ENCODE measurements around the gene BCR. TPM values are rescaled to one million over a fixed set of nuclear protein-coding genes. Genes with fewer than 3 reads are reported as not detected.

Gene BCR
- total and polyA plus RNA-seq, 2 of the 13 experiments (the other 11 are each of a cell fraction or from before 2014, with no cell fraction given): 19.9 to 33.6 TPM

DNA sequence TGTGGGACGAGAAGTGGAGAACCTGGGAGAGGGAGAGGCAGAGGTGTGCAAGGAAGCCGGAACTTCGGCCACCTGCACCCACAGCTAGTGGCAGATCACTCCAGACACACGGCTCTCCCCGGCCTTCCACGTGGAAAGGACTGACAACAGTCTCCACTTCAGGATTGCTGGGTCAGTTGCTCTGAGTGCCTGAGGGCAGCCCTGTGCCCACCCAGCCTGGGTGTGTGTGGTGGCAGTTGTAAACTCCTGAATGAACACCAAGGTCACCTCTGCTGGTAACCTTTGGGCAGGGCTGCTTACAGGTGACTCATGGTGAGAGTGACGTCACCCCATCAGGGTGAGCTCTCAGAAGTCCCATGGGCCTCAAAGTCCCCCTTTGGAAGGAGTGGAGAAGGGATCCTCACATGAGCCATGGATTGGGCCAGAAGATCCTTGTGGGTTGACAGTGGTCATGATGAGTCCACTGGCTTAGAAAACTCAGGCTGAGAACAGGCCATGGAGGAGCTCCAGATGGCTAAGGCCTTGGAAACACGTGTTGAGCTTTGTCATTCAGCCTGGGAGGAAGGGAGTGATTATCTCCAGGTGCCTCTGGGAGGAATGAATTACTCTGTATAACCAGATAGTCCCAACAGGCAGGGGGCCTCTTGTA, 71.3 kb downstream of the BCR start:
- intact Hi-C loops (cut with micrococcal nuclease; ENCODE audit: unreplicated experiment) (loop anchor here (2.0 to 5.0 kb wide), 2 partner anchors 34 to 73 kb away; no protein-coding TSS in a partner anchor), in situ Hi-C loops (cut with HindIII; ENCODE audit: extremely low pct_ligation_motif_present, low pct_unique_long_range_greater_than_20kb) (no loop called here)
- 70% methylated on average over 6 of the region's 8 CpGs for WGBS (ENCODE audit: low lambda C conversion rate)
- ChIA-PET CTCF (ENCODE audit: low intra/inter-chr PET ratio, low total read pairs) (interaction anchor here (1.3 kb wide), 1 partner anchor 73 kb away, joined by 4 read pairs; no protein-coding TSS in a partner anchor), POLR2A (no interaction called here)
- DNase-seq (ENCODE audit: low spot score) (peak; percentile 61), ATAC-seq (peak; percentile 55), FAIRE-seq (peak; percentile 28)
- Histone ChIP-seq H3K36me3 (replicated peaks in 1 of 2; ENCODE audit: control insufficient read depth in 1 of 2, insufficient read depth in 2 of 2, low read length in 2 of 2) (peaks cover 11 to 36% of the 10 kb centered on the region in 2 experiments), H3K27me3 (ENCODE audit: control insufficient read depth in 1 of 2, insufficient read depth in 2 of 2, low read length in 2 of 2) (no peaks in the 10 kb centered on the region), H3K27ac (ENCODE audit: extremely low read length, insufficient read depth, low read length) (peak overlapping the region; percentile 45), H3K4me1 (ENCODE audit: insufficient read depth, low read length) (peaks cover 64% of the 10 kb centered on the region), H3K4me3 (replicated peaks in 1 of 3; ENCODE audit: insufficient read depth in 1 of 3, low read depth in 2 of 3, low read length in 3 of 3) (0 out of 6 replicates have a peak overlapping the region, but pooled peaks of 1 of the 3 experiments have one; percentile 17), H4K20me1 (ENCODE audit: insufficient read depth, low read length) (peaks cover 6% of the 10 kb centered on the region), H3K9ac (ENCODE audit: insufficient read depth, low read depth, low read length) (peak overlapping the region; percentile 24; the same call in 1 of the 2 replicates), H3K9me3 (ENCODE audit: low read length) (no peaks in the 10 kb centered on the region), H2AFZ (ENCODE audit: low read length) (no peak overlapping the region), H3K4me2 (ENCODE audit: low read depth, low read length) (peak overlapping the region; percentile 32; the same call in 1 of the 2 replicates), H3K79me2 (ENCODE audit: insufficient read depth, low read length) (peaks cover 51% of the 10 kb centered on the region)
- BruUV-seq (replicated peaks): no TSS peak
- no peak for TF ChIP-seq ZNF703 (CRISPR knock-in tag; IDR thresholded peaks at IDR 0.05; ENCODE audit: borderline replicate concordance)
- no peak for TF ChIP-seq MATR3 (CRISPR knock-in tag; IDR thresholded peaks at IDR 0.05)
- no peak for TF ChIP-seq KLF6 (CRISPR knock-in tag; IDR thresholded peaks at IDR 0.05)
- TF ChIP-seq ZNF510 (CRISPR knock-in tag; IDR thresholded peaks at IDR 0.05; ENCODE audit: low read depth): no peak
- TF ChIP-seq SAP130 (CRISPR knock-in tag; IDR thresholded peaks at IDR 0.05; ENCODE audit: low read depth): peak; percentile 40; the same call in 1 of the 2 replicates
- no peak for TF ChIP-seq FOXP1 (IDR thresholded peaks at IDR 0.05)
- no peak for TF ChIP-seq FOXP1 (CRISPR knock-in tag; IDR thresholded peaks at IDR 0.05)
- no peak for TF ChIP-seq ZNF274 (CRISPR knock-in tag; IDR thresholded peaks at IDR 0.05)
- peak; percentile 97 for TF ChIP-seq ESRRA (CRISPR knock-in tag; IDR thresholded peaks at IDR 0.05; ENCODE audit: low read depth)
- no peak for TF ChIP-seq MED13 (CRISPR knock-in tag; IDR thresholded peaks at IDR 0.05)
- TF ChIP-seq JUND (CRISPR knock-in tag; IDR thresholded peaks at IDR 0.05): peak; percentile 76
- no peak for TF ChIP-seq ZNF430 (CRISPR knock-in tag; IDR thresholded peaks at IDR 0.05)
- no peak for TF ChIP-seq U2AF2 (IDR thresholded peaks at IDR 0.05; ENCODE audit: low read depth, low read length)
- no peak for TF ChIP-seq HDAC6 (IDR thresholded peaks at IDR 0.05; ENCODE audit: low read depth, low read length)
- TF ChIP-seq ZNF234 (CRISPR knock-in tag; conservative IDR thresholded peaks at IDR 0.05): no peak
- TF ChIP-seq ZNF431 (CRISPR knock-in tag; IDR thresholded peaks at IDR 0.05; ENCODE audit: borderline replicate concordance, low read depth): 0 out of 2 replicates have a peak, but pooled peaks have one; percentile 37
- no peak; the same call in 1 of the 2 replicates for TF ChIP-seq ZNF607 (CRISPR knock-in tag; IDR thresholded peaks at IDR 0.05; ENCODE audit: borderline replicate concordance)
- TF ChIP-seq, protein P1, sequence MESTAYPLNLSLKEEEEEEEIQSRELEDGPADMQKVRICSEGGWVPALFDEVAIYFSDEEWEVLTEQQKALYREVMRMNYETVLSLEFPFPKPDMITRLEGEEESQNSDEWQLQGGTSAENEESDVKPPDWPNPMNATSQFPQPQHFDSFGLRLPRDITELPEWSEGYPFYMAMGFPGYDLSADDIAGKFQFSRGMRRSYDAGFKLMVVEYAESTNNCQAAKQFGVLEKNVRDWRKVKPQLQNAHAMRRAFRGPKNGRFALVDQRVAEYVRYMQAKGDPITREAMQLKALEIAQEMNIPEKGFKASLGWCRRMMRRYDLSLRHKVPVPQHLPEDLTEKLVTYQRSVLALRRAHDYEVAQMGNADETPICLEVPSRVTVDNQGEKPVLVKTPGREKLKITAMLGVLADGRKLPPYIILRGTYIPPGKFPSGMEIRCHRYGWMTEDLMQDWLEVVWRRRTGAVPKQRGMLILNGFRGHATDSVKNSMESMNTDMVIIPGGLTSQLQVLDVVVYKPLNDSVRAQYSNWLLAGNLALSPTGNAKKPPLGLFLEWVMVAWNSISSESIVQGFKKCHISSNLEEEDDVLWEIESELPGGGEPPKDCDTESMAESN (CRISPR knock-in tag; conservative IDR thresholded peaks at IDR 0.05): 0 out of 2 replicates have a peak, but pooled peaks have one; percentile 26
- TF ChIP-seq CREB1 (IDR thresholded peaks at IDR 0.05): peak; percentile 97
- TF ChIP-seq CREB1 (CRISPR knock-in tag; IDR thresholded peaks at IDR 0.05): no peak; the same call in 1 of the 2 replicates
- TF ChIP-seq AKAP8 (CRISPR knock-in tag; IDR thresholded peaks at IDR 0.05): no peak
- 0 out of 2 replicates have a peak, but pooled peaks have one; percentile 55 for TF ChIP-seq SRY (CRISPR knock-in tag; IDR thresholded peaks at IDR 0.05)
- no peak for TF ChIP-seq IKZF1 (IDR thresholded peaks at IDR 0.05)
- TF ChIP-seq SALL1 (CRISPR knock-in tag; IDR thresholded peaks at IDR 0.05): no peak
- TF ChIP-seq SMC3 (IDR thresholded peaks at IDR 0.05; ENCODE audit: low read length): 0 out of 2 replicates have a peak, but pooled peaks have one; percentile 2
- TF ChIP-seq, protein P2, sequence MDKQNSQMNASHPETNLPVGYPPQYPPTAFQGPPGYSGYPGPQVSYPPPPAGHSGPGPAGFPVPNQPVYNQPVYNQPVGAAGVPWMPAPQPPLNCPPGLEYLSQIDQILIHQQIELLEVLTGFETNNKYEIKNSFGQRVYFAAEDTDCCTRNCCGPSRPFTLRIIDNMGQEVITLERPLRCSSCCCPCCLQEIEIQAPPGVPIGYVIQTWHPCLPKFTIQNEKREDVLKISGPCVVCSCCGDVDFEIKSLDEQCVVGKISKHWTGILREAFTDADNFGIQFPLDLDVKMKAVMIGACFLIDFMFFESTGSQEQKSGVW (CRISPR knock-in tag; IDR thresholded peaks at IDR 0.05; ENCODE audit: borderline replicate concordance): no peak
